Spleen (tissue), 11 donors: ENCODE results near the gene NRXN3. TPM values are rescaled to one million over a fixed set of nuclear protein-coding genes. Genes with fewer than 3 reads are reported as not detected.

Source experiments
- DNase-seq: peaks from one replicate; pipeline ENCODE4 v3.0.0-alpha.2; 2020
- H3K27ac ChIP-seq, 8 donors: fragments of 200-600 bp; sonication (generic) in 7 of 8; 1 replicate in 4 of 8; 2 replicates in 4 of 8; pipeline versions ENCODE4 v1.5.0 to v1.8.0; 2016 to 2021; ENCODE audit warnings: inconsistent platforms in 4 of 8, mild to moderate bottlenecking in 4 of 8, moderate library complexity in 1 of 8
- H3K27me3 ChIP-seq, 7 donors: fragments of 200-600 bp; sonication (generic) in 6 of 7; replicated peaks in 1 of 7; 1 replicate in 4 of 7; 2 replicates in 3 of 7; pipeline versions ENCODE4 v1.5.0 to v1.8.0; 2016 to 2021; ENCODE audit warnings: inconsistent platforms in 3 of 7, mild to moderate bottlenecking in 1 of 7
- H3K36me3 ChIP-seq, 6 donors: fragments of 200-600 bp; sonication (generic) in 5 of 6; 1 replicate in 4 of 6; 2 replicates in 2 of 6; pipeline versions ENCODE4 v1.5.0 to v1.8.0; 2016 to 2021; ENCODE audit warnings: inconsistent platforms in 2 of 6
- H3K4me1 ChIP-seq, 6 donors: fragments of 200-600 bp; sonication (generic) in 5 of 6; 1 replicate in 3 of 6; 2 replicates in 3 of 6; pipeline versions ENCODE4 v1.5.0 to v1.8.0; 2016 to 2021; ENCODE audit warnings: inconsistent platforms in 3 of 6
- H3K4me3 ChIP-seq, 8 donors: fragments of 200-600 bp; sonication (generic) in 7 of 8; 1 replicate in 4 of 8; 2 replicates in 4 of 8; pipeline versions ENCODE4 v1.5.0 to v1.8.0; 2016 to 2021; ENCODE audit warnings: inconsistent platforms in 4 of 8, mild to moderate bottlenecking in 4 of 8, moderate library complexity in 2 of 8
- H3K9me3 ChIP-seq, 8 donors: fragments of 200-600 bp; sonication (generic) in 7 of 8; 1 replicate in 4 of 8; 2 replicates in 4 of 8; pipeline versions ENCODE4 v1.5.0 to v1.8.0; 2016 to 2021; ENCODE audit warnings: inconsistent platforms in 4 of 8
- CTCF ChIP-seq, 11 experiments: fragments of 200-600 bp in 7 of 11; fragments of 450-650 bp in 4 of 11; sonication (generic) in 4 of 11; IDR thresholded peaks in 8 of 11; conservative IDR thresholded peaks in 3 of 11; 1 replicate in 7 of 11; 2 replicates in 4 of 11; pipeline versions ENCODE4 v1.4.0 to v1.8.0; 2016 to 2021; ENCODE audit warnings: antibody characterized with exemption in 11 of 11, inconsistent platforms in 4 of 11, mild to moderate bottlenecking in 1 of 11
- POLR2A ChIP-seq, 3 donors: fragments of 450-650 bp; IDR thresholded peaks; one replicate each; pipeline ENCODE4 v1.5.1; 2017; ENCODE audit warnings: antibody characterized with exemption in 3 of 3, mild to moderate bottlenecking in 1 of 3
- POLR2AphosphoS5 ChIP-seq, 3 donors: sonication (generic); formaldehyde crosslinking; IDR thresholded peaks; one replicate each; pipeline ENCODE4 v1.5.1; 2017; ENCODE audit warnings: antibody characterized with exemption in 3 of 3
- WGBS, 5 donors: extraction: QIAGEN DNeasy Blood & Tissue Kit in 3 of 5; methylation state at CpG; one replicate each; pipeline versions ENCODE4 v1.1.5 to v1.1.7; 2013 to 2018; 5-methylcytosine and 5-hydroxymethylcytosine counted together
- intact Hi-C: fragments of 100-400 bp; cut with DNase I; formaldehyde crosslinking; loops from one replicate; pipeline ENCODE4 v1.15.0; 2023; ENCODE audit warnings: low total_unique reads
- polyA plus RNA-seq, 3 donors: library from polyadenylated mRNA; stranded (reverse); fragments of 200-250 nt; gene quantifications; one replicate each; pipeline ENCODE4 v1.2.1, GENCODE V29; 2013
- total RNA-seq, 7 donors: library from RNA; depleted of rRNA in 3 of 7; stranded (reverse); fragments of >200 nt in 3 of 7; fragmentation: NEBNext Ultra II Directional in 4 of 7; extraction: Animal tissue kit (Norgen Biotek cat#: 25700) in 4 of 7; gene quantifications; one replicate each; pipeline versions ENCODE4 v1.1.0 to v1.2.1, GENCODE V29; 2016 to 2021
- donor health status: healthy with polysubstance abuse.
- donor health status: DM: no; HTN: no; CAD: no; lungs with moderate emphysema.
- donor health status: DM: no; HTN: no; CAD: no.
- donor health status: Bipolar disorder and iron deficiency.
- donor health status: healthy.
- donor health status: DM: no; HTN: no; CAD: no.
- donor health status: DM: yes; HTN: yes; CAD: no.

NRXN3 gene
- total and polyA plus RNA-seq, 10 donors: 0.21 to 11.5 (median 1.6) TPM

DNA sequence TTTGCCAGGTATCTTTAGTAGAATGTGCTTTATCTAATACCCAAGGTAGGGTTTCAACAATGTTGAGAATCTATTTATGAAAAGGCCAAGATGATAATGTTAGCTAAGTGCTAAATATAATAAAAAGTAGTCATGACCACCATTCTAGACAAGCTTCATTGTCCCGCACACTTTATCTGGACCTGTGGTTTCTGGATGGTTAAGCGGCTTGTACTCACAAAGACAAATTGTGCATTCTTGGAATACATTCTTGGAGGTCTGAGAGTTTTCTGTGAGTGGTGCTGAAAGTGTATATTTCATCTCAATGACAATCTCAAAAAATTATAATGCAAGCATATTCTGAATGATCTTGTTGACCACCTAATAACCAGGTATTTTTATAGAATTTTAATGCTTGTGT is 1394.2 kb downstream of the NRXN3 start:
- no peaks in the 10 kb centered on the region for H3K9me3 ChIP-seq
- H3K4me1 ChIP-seq: no peaks in the 10 kb centered on the region
- no peak overlapping the region for H3K4me3 ChIP-seq
- no peaks in the 10 kb centered on the region for H3K27me3 ChIP-seq
- H3K36me3 ChIP-seq: no peaks in the 10 kb centered on the region
- no peak for DNase-seq
- intact Hi-C loops: no loop called here
- 92 to 96% (median 94%) methylated on average over 2 of the region's 2 CpGs for WGBS, 5 donors
- H3K27ac ChIP-seq: no peak overlapping the region
- TF ChIP-seq CTCF (IDR thresholded peaks at IDR 0.05 in 8 of 11, conservative IDR thresholded peaks at IDR 0.05 in 3 of 11) (no peak), POLR2AphosphoS5 (IDR thresholded peaks at IDR 0.05) (no peak), POLR2A (IDR thresholded peaks at IDR 0.05) (no peak)

DNA sequence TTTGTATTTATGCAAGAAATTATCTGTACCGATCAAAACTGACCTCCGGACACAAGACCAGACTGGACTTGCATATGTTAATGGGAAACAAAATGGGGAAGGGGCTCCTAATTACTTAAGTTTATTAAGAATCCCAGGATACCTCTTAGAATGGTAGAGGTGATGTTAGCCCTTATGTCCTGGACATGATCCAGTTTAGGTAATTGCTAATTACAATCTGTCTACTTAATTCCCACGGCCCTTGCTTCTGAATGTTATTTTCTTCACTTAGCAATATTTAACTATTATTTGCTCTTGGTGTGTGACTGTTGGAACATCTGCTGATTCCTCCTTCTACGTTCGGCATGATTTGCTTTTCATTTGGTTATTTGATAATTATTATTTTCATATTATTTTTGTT is 1397.1 kb downstream of the NRXN3 start:
- intact Hi-C loops: no loop called here
- DNase-seq: no peak
- no peak overlapping the region for H3K27ac ChIP-seq
- no peak overlapping the region for H3K4me3 ChIP-seq
- H3K9me3 ChIP-seq: no peaks in the 10 kb centered on the region
- WGBS, 5 donors: 87 to 95% (median 94%) methylated on average over 5 of the region's 5 CpGs
- H3K4me1 ChIP-seq: no peaks in the 10 kb centered on the region
- H3K27me3 ChIP-seq: no peaks in the 10 kb centered on the region
- TF ChIP-seq CTCF (IDR thresholded peaks at IDR 0.05 in 8 of 11, conservative IDR thresholded peaks at IDR 0.05 in 3 of 11): no peak
- TF ChIP-seq POLR2AphosphoS5 (IDR thresholded peaks at IDR 0.05): no peak
- TF ChIP-seq POLR2A (IDR thresholded peaks at IDR 0.05): no peak
- H3K36me3 ChIP-seq: no peaks in the 10 kb centered on the region

DNA sequence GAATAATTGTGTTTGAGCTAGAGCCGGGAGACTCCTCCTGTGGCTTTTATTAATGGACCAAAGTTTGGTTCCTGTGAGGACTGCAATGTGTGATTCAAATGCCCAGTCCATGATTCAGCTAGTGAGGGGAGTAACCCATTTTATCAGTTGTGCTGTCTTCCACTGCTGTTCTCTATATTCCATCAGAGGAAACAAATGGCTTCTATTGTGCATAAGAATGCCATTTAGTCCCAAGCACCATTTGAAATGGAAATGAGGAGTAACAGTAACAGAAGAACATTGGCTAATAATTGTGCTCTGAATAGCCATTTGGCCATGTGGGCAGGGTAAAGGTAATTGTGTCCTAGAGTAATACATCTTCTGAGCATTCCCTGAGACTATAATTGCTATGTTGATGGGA is 1398.4 kb downstream of the NRXN3 start:
- no peaks in the 10 kb centered on the region for H3K36me3 ChIP-seq
- H3K27me3 ChIP-seq: no peaks in the 10 kb centered on the region
- H3K4me1 ChIP-seq: no peaks in the 10 kb centered on the region
- H3K27ac ChIP-seq: no peak overlapping the region
- no peak overlapping the region for H3K4me3 ChIP-seq
- WGBS, 5 donors: 70 to 93% (median 78%) methylated on average over 1 of the region's 1 CpG
- DNase-seq: no peak
- H3K9me3 ChIP-seq: no peaks in the 10 kb centered on the region
- intact Hi-C loops: no loop called here
- TF ChIP-seq POLR2AphosphoS5 (IDR thresholded peaks at IDR 0.05): no peak
- no peak for TF ChIP-seq POLR2A (IDR thresholded peaks at IDR 0.05)

- TF ChIP-seq POLR2AphosphoS5 (IDR thresholded peaks at IDR 0.05) (no peak), CTCF (IDR thresholded peaks at IDR 0.05 in 8 of 11, conservative IDR thresholded peaks at IDR 0.05 in 3 of 11) (no peak), POLR2A (IDR thresholded peaks at IDR 0.05) (no peak)
- Histone ChIP-seq H3K27me3 (no peaks in the 10 kb centered on the region), H3K36me3 (no peaks in the 10 kb centered on the region), H3K4me1 (no peaks in the 10 kb centered on the region), H3K4me3 (no peak overlapping the region), H3K27ac (no peak overlapping the region), H3K9me3 (no peaks in the 10 kb centered on the region)
- intact Hi-C loops: no loop called here
- 77 to 83% (median 81%) methylated on average over 2 of the region's 2 CpGs for WGBS, 5 donors
- no peak for DNase-seq
Observed at GRCh38 chr14:79569072-79569471, 1398.9 kb downstream of the NRXN3 start.

GRCh38 chr14:79570648-79571047 is 1400.5 kb downstream of the NRXN3 start:
- Histone ChIP-seq H3K4me3 (no peak overlapping the region), H3K36me3 (no peaks in the 10 kb centered on the region), H3K27me3 (no peaks in the 10 kb centered on the region), H3K9me3 (no peaks in the 10 kb centered on the region), H3K27ac (no peak overlapping the region), H3K4me1 (no peaks in the 10 kb centered on the region)
- 64 to 74% (median 72%) methylated on average over 1 of the region's 1 CpG for WGBS, 5 donors
- TF ChIP-seq CTCF (IDR thresholded peaks at IDR 0.05 in 8 of 11, conservative IDR thresholded peaks at IDR 0.05 in 3 of 11): no peak
- TF ChIP-seq POLR2AphosphoS5 (IDR thresholded peaks at IDR 0.05): no peak
- TF ChIP-seq POLR2A (IDR thresholded peaks at IDR 0.05): no peak
- no peak for DNase-seq
- intact Hi-C loops: no loop called here
